A549 (cell line): ENCODE measurements around the gene CADM2. TPM values are rescaled to one million over a fixed set of nuclear protein-coding genes. Genes with fewer than 3 reads are reported as not detected.

ENCODE experiments used
- ATAC-seq, 2 experiments: fragments of 200-7000 bp in 1 of 2; fragments of >200 bp in 1 of 2; cut with Nextera tagmentation in 1 of 2; cut with Tn5 transposase in 1 of 2; 3 replicates each; pipeline versions ENCODE4 v1.8.0 to v1.9.1; 2018 to 2020; ENCODE audit warnings: mild to moderate bottlenecking in 1 of 2, moderate library complexity in 1 of 2
- CTCF ChIA-PET: fragments of 300-600 bp; sonication (Branson Sonifier 250); formaldehyde crosslinking; extraction: SDS; loops from one replicate; lab custom pipeline; 2021; ENCODE audit warnings: antibody characterized with exemption, inconsistent platforms; lab: Yijun Ruan, JAX
- POLR2A ChIA-PET: fragments of 350-600 bp; formaldehyde crosslinking; extraction: SDS; loops from one replicate; lab custom pipeline; 2021; ENCODE audit warnings: antibody characterized with exemption, inconsistent platforms; lab: Yijun Ruan, JAX
- DNase-seq, 2 experiments: peaks; one replicate each; pipeline versions ENCODE4 v3.0.0 to v3.0.0-alpha.2; 2011 to 2016; ENCODE audit warnings: low read depth in 1 of 2, low spot score in 1 of 2
- FAIRE-seq: peaks from 2 replicates; lab custom pipeline; 2011; peaks lifted over from hg19 to GRCh38; lab: Jason Lieb, UNC
- H3K27ac ChIP-seq, 2 experiments: fragments of >200 bp; sonication (Bioruptor Twin); formaldehyde crosslinking; 3 replicates each; pipeline ENCODE4 v1.5.1; 2016 to 2017
- H3K4me1 ChIP-seq: fragments of >200 bp; sonication (Bioruptor Twin); formaldehyde crosslinking; 3 replicates; pipeline ENCODE4 v1.6.1; 2016
- H3K4me2 ChIP-seq: fragments of >200 bp; sonication (Bioruptor Twin); formaldehyde crosslinking; 3 replicates; pipeline ENCODE4 v1.6.1; 2016
- H3K4me3 ChIP-seq: fragments of >200 bp; sonication (Bioruptor Twin); formaldehyde crosslinking; 3 replicates; pipeline ENCODE4 v1.5.1; 2016
- H3K9me3 ChIP-seq: fragments of >200 bp; sonication (Bioruptor Twin); formaldehyde crosslinking; 3 replicates; pipeline ENCODE4 v1.6.1; 2016
- ATOH8 ChIP-seq: fragments of 250-450 bp; sonication (Bioruptor Pico); IDR thresholded peaks from 2 replicates; pipeline ENCODE4 v1.5.0; 2020; ENCODE audit warnings: low read depth, mild to moderate bottlenecking, moderate library complexity
- BCL3 ChIP-seq: fragments of >200 bp; sonication (Bioruptor Twin); formaldehyde crosslinking; IDR thresholded peaks from 3 replicates; pipeline ENCODE4 v1.6.1; 2016
- CBX2 ChIP-seq: fragments of 200-600 bp; sonication (generic); IDR thresholded peaks from 2 replicates; pipeline ENCODE4 v1.6.1; 2016; ENCODE audit warnings: low read depth, mild to moderate bottlenecking, borderline replicate concordance
- CEBPB ChIP-seq, 2 experiments: fragments of >200 bp in 1 of 2; sonication (Bioruptor Twin) in 1 of 2; formaldehyde crosslinking in 1 of 2; IDR thresholded peaks; 2 replicates each; pipeline ENCODE4 v1.6.1; 2012 to 2016
- CHD2 ChIP-seq: fragments of 150-350 bp; IDR thresholded peaks from 2 replicates; pipeline ENCODE4 v1.6.1; 2014; ENCODE audit warnings: low read length; ENCODE audit not compliant: partially characterized antibody
- CTCF ChIP-seq: fragments of >200 bp; sonication (Bioruptor Twin); formaldehyde crosslinking; IDR thresholded peaks from 3 replicates; pipeline ENCODE4 v1.5.1; 2016
- ESRRA ChIP-seq: fragments of 150-350 bp; IDR thresholded peaks from 2 replicates; pipeline ENCODE4 v1.6.1; 2014; ENCODE audit warnings: mild to moderate bottlenecking, low read length, borderline replicate concordance
- GATA3 ChIP-seq: IDR thresholded peaks from 2 replicates; pipeline ENCODE4 v1.6.1; 2012; ENCODE audit warnings: borderline replicate concordance
- HDAC2 ChIP-seq: fragments of 200-600 bp; sonication (generic); IDR thresholded peaks from 2 replicates; pipeline ENCODE4 v1.6.1; 2016
- HOXB5 ChIP-seq: fragments of 250-450 bp; sonication (Bioruptor Pico); IDR thresholded peaks from 2 replicates; pipeline ENCODE4 v1.5.0; 2020; ENCODE audit warnings: mild to moderate bottlenecking, moderate library complexity
- JUN ChIP-seq, 2 experiments: fragments of >200 bp; sonication (Bioruptor Twin); formaldehyde crosslinking; IDR thresholded peaks; 2 replicates in 1 of 2; 3 replicates in 1 of 2; pipeline ENCODE4 v1.6.1; 2016 to 2017
- JUNB ChIP-seq: fragments of >200 bp; sonication (Bioruptor Twin); formaldehyde crosslinking; IDR thresholded peaks from 2 replicates; pipeline ENCODE4 v1.6.1; 2016
- KDM5A ChIP-seq: fragments of 200-600 bp; sonication (generic); IDR thresholded peaks from 2 replicates; pipeline ENCODE4 v1.6.1; 2016; ENCODE audit warnings: antibody characterized with exemption, mild to moderate bottlenecking
- MAZ ChIP-seq: fragments of 150-350 bp; IDR thresholded peaks from 2 replicates; pipeline ENCODE4 v1.6.1; 2014; ENCODE audit warnings: antibody characterized with exemption, low read depth, low read length, borderline replicate concordance
- MYC ChIP-seq: IDR thresholded peaks from 2 replicates; pipeline ENCODE4 v1.6.1; 2012; ENCODE audit warnings: mild to moderate bottlenecking, inconsistent platforms, low read length, improper control_type of control experiment, borderline replicate concordance
- NR3C1 ChIP-seq: fragments of >200 bp; sonication (Bioruptor Twin); formaldehyde crosslinking; IDR thresholded peaks from 3 replicates; pipeline ENCODE4 v1.6.1; 2017
- POLR2A ChIP-seq: IDR thresholded peaks from 2 replicates; pipeline ENCODE4 v1.6.1; 2012; ENCODE audit warnings: mild to moderate bottlenecking, low read length
- POLR2AphosphoS2 ChIP-seq: conservative IDR thresholded peaks from 2 replicates; pipeline ENCODE4 v1.6.1; 2012; ENCODE audit warnings: low read length, improper control_type of control experiment, inconsistent platforms
- RAD21 ChIP-seq, 2 experiments: fragments of >200 bp in 1 of 2; sonication (Bioruptor Twin) in 1 of 2; formaldehyde crosslinking in 1 of 2; IDR thresholded peaks in 1 of 2; conservative IDR thresholded peaks in 1 of 2; 2 replicates in 1 of 2; 3 replicates in 1 of 2; pipeline ENCODE4 v1.6.1; 2012 to 2018; ENCODE audit warnings: inconsistent platforms in 1 of 2
- RARB ChIP-seq: fragments of 250-450 bp; sonication (Bioruptor Pico); IDR thresholded peaks from 2 replicates; pipeline ENCODE4 v1.8.0; 2021; ENCODE audit warnings: mild to moderate bottlenecking, moderate library complexity
- SMC3 ChIP-seq: fragments of >200 bp; sonication (Bioruptor Twin); formaldehyde crosslinking; IDR thresholded peaks from 3 replicates; pipeline ENCODE4 v1.6.1; 2018; ENCODE audit warnings: inconsistent platforms
- TFCP2L1 ChIP-seq: fragments of 250-450 bp; sonication (Bioruptor Pico); IDR thresholded peaks from 2 replicates; pipeline ENCODE4 v1.5.0; 2021; ENCODE audit warnings: mild to moderate bottlenecking
- ZFP36 ChIP-seq: fragments of 450-650 bp; IDR thresholded peaks from 2 replicates; pipeline ENCODE4 v1.6.1; 2014; ENCODE audit warnings: borderline replicate concordance; ENCODE audit not compliant: partially characterized antibody
- WGBS: methylation state at CpG from one replicate; pipeline ENCODE4 v1.1.6; 2017; ENCODE audit errors: missing lambda C conversion rate; 5-methylcytosine and 5-hydroxymethylcytosine counted together
- polyA plus RNA-seq, 4 experiments: library from polyadenylated mRNA; depleted of rRNA in 3 of 4; stranded (reverse); fragments of >200 nt; fragmentation: RNase III in 1 of 4; extraction: RNeasy Plus Mini Kit Qiagen cat#74134 plus additional on column Dnase treatment in 1 of 4; gene quantifications; 2 replicates in 3 of 4; 3 replicates in 1 of 4; pipeline ENCODE4 v1.2.3, GENCODE V29; 2011 to 2017

The CADM2 gene
- polyA plus RNA-seq, 2 of the 4 experiments (the other 2 are of a cell fraction), result 0.05 to 0.71 TPM

GRCh38 chr3:85337895-85338294, 379.1 kb downstream of the CADM2 start:
- DNase-seq (no peak), ATAC-seq (no peak), FAIRE-seq (no peak)
- H3K27ac ChIP-seq, result no peak overlapping the region
- no peak overlapping the region for H3K4me2 ChIP-seq
- TF ChIP-seq RARB (CRISPR knock-in tag) (no peak), ESRRA (no peak), CBX2 (no peak), JUN (IDR thresholded peaks at IDR 0.05) (no peak), CEBPB (IDR thresholded peaks at IDR 0.05) (no peak)
- no peaks in the 10 kb centered on the region for H3K4me1 ChIP-seq
- H3K4me3 ChIP-seq, result no peak overlapping the region
- no peaks in the 10 kb centered on the region for H3K9me3 ChIP-seq
- CTCF ChIA-PET, result no interaction called here
- POLR2A ChIA-PET, result no interaction called here
- 55% methylated on average over 2 of the region's 2 CpGs for WGBS

GRCh38 chr3:85342915-85343314, 384.1 kb downstream of the CADM2 start:
- no peak for TF ChIP-seq TFCP2L1 (CRISPR knock-in tag)
- TF ChIP-seq MAZ, result no peak
- no peak for TF ChIP-seq POLR2A
- TF ChIP-seq JUNB, result no peak
- no peak for TF ChIP-seq NR3C1
- TF ChIP-seq ESRRA, result no peak
- no peak for TF ChIP-seq POLR2AphosphoS2
- TF ChIP-seq RAD21 (conservative IDR thresholded peaks at IDR 0.05 in 1 of 2, IDR thresholded peaks at IDR 0.05 in 1 of 2), result peak; percentile 41 to 52; a peak in 4 of 5 replicates
- peak; percentile 42 for TF ChIP-seq CTCF
- no peak; the same call in 2 of the 3 replicates for TF ChIP-seq SMC3
- no peak for TF ChIP-seq KDM5A
- TF ChIP-seq HOXB5 (CRISPR knock-in tag), result peak; percentile 86
- TF ChIP-seq, all 56 proteins: peak for 3
- WGBS, result 5% methylated on average over 3 of the region's 3 CpGs
- DNase-seq (peak; percentile 3 to 52), FAIRE-seq (no peak), ATAC-seq (peak; percentile 80 to 82)
- no peaks in the 10 kb centered on the region for H3K4me1 ChIP-seq
- H3K27ac ChIP-seq, result no peak overlapping the region
- H3K9me3 ChIP-seq, result no peaks in the 10 kb centered on the region
- POLR2A ChIA-PET, result no interaction called here
- no peak overlapping the region for H3K4me2 ChIP-seq
- H3K4me3 ChIP-seq, result no peak overlapping the region
- CTCF ChIA-PET, result no interaction called here

- H3K4me1 ChIP-seq, result no peaks in the 10 kb centered on the region
- ATAC-seq, result no peak
- POLR2A ChIA-PET, result no interaction called here
- DNase-seq, result no peak
- CTCF ChIA-PET, result no interaction called here
- no peak for TF ChIP-seq BCL3
- no peak for TF ChIP-seq RAD21 (conservative IDR thresholded peaks at IDR 0.05 in 1 of 2, IDR thresholded peaks at IDR 0.05 in 1 of 2)
- no peak for TF ChIP-seq HDAC2
- no peak for TF ChIP-seq GATA3
- TF ChIP-seq CEBPB (IDR thresholded peaks at IDR 0.05), result no peak
- TF ChIP-seq CHD2, result no peak
- no peak for TF ChIP-seq ESRRA
- TF ChIP-seq JUN (IDR thresholded peaks at IDR 0.05), result no peak
- no peak for TF ChIP-seq POLR2AphosphoS2
- no peak for TF ChIP-seq ZFP36
- no peak for TF ChIP-seq ATOH8 (CRISPR knock-in tag)
- no peak for TF ChIP-seq MYC
- 70% methylated on average over 4 of the region's 4 CpGs for WGBS
- no peak overlapping the region for H3K4me2 ChIP-seq
- H3K4me3 ChIP-seq, result no peak overlapping the region
- no peak overlapping the region for H3K27ac ChIP-seq
- no peak for FAIRE-seq
- H3K9me3 ChIP-seq, result no peaks in the 10 kb centered on the region
Observed at GRCh38 chr3:85355572-85355971, 396.8 kb downstream of the CADM2 start.
